ENCODE results near the gene TBPL2.

The TBPL2 gene

DNA sequence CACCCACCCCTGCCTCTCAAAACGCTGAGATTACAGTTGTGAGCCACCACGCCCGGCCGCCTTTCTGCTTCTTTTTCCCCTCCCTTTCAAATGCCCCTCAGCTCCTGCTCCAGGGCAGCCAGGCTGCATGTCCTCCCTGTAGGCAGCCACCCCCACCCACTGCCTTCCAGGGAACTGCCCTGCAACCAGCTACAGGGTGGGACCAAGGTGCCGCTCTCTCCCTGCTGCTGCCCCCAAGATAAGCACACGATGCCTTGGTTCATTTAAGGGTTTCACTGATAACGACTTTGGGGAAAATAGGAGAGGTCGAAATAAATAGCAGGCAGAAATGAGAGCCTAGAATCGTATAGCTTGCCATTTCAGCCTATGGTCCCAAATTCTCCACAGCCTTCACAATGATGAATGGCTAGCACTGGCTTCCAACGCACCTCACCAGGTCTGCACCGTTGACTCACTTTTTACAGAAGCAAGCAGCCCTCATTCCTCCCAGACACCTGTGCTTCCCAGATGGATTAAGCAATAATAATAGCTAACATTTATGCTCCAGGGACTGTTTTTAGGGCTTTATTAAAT, 69.4 kb downstream of the TBPL2 start:
- DNase-seq (ENCODE audit: low read depth in 1 of 2, low spot score in 1 of 2): no peak
- Histone ChIP-seq H3K27ac (replicated peaks) (no peak overlapping the region), H3K27me3 (ENCODE audit: insufficient read depth, poor library complexity, severe bottlenecking) (no peaks in the 10 kb centered on the region), H3K4me3 (replicated peaks; ENCODE audit: insufficient read depth, low read length) (no peak overlapping the region)
- TF ChIP-seq GABPA (IDR thresholded peaks at IDR 0.05; ENCODE audit: low read depth): no peak
- no peak for TF ChIP-seq REST (IDR thresholded peaks at IDR 0.05; ENCODE audit: insufficient replicate concordance, low read depth)
- TF ChIP-seq, protein P1, sequence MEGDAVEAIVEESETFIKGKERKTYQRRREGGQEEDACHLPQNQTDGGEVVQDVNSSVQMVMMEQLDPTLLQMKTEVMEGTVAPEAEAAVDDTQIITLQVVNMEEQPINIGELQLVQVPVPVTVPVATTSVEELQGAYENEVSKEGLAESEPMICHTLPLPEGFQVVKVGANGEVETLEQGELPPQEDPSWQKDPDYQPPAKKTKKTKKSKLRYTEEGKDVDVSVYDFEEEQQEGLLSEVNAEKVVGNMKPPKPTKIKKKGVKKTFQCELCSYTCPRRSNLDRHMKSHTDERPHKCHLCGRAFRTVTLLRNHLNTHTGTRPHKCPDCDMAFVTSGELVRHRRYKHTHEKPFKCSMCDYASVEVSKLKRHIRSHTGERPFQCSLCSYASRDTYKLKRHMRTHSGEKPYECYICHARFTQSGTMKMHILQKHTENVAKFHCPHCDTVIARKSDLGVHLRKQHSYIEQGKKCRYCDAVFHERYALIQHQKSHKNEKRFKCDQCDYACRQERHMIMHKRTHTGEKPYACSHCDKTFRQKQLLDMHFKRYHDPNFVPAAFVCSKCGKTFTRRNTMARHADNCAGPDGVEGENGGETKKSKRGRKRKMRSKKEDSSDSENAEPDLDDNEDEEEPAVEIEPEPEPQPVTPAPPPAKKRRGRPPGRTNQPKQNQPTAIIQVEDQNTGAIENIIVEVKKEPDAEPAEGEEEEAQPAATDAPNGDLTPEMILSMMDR (IDR thresholded peaks at IDR 0.05; ENCODE audit: insufficient read depth, low read length): no peak

GRCh38 chr14:55366271-55366670, 74.1 kb downstream of the TBPL2 start:
- TF ChIP-seq POLR2AphosphoS5 (IDR thresholded peaks at IDR 0.05; ENCODE audit: low read depth) (no peak), REST (IDR thresholded peaks at IDR 0.05; ENCODE audit: insufficient replicate concordance, low read depth) (no peak), GABPA (IDR thresholded peaks at IDR 0.05; ENCODE audit: low read depth) (no peak), SPI1 (IDR thresholded peaks at IDR 0.05; ENCODE audit: borderline replicate concordance, low read depth) (no peak)
- TF ChIP-seq, protein P1 (IDR thresholded peaks at IDR 0.05; ENCODE audit: insufficient read depth, low read length): no peak
- Histone ChIP-seq H3K27ac (replicated peaks) (no peak overlapping the region), H3K4me3 (replicated peaks; ENCODE audit: insufficient read depth, low read length) (no peak overlapping the region), H3K27me3 (ENCODE audit: insufficient read depth, poor library complexity, severe bottlenecking) (no peaks in the 10 kb centered on the region)
- DNase-seq (ENCODE audit: low read depth in 1 of 2, low spot score in 1 of 2): no peak
